ENCODE measurements around the gene RAD23A.

DNA sequence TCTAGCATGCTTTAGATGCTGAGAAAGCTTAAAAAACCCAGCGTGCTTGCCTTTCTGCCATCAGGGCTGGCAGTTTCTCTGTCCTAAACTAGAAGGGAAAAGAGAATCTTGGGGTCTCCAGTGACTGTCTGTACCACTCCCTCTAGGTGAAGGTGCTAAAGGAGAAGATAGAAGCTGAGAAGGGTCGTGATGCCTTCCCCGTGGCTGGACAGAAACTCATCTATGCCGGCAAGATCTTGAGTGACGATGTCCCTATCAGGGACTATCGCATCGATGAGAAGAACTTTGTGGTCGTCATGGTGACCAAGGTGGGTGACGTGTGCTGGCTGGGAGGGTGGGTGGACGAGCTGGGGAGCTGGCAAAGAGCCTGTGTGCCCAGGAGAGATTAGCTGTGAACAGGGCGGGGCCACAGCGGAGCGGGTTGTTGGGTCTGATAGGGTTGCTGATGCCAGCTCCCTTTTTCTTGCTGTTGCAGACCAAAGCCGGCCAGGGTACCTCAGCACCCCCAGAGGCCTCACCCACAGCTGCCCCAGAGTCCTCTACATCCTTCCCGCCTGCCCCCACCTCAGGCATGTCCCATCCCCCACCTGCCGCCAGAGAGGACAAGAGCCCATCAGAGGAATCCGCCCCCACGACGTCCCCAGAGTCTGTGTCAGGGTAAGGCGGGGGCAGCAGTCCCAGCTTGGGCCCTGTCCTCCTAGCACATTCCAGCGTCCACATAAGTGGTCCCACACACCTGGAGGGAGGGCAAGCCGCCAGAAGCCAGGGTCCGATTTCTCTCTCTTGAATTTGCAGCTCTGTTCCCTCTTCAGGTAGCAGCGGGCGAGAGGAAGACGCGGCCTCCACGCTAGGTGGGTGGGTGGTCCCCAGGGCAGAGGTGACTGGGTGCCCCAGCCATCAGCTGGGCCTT, 2.3 kb downstream of the RAD23A start:
- TF ChIP-seq POLR2A (IDR thresholded peaks at IDR 0.05; ENCODE audit: low read length) (peak; percentile 95), GATA1 (IDR thresholded peaks at IDR 0.05; ENCODE audit: low read depth, low read length) (peak; percentile 93)
